ENCODE results near the gene FUCA1.

GRCh38 chr1:23897083-23897482 lies 29.0 kb upstream of the FUCA1 start:
- no peak for TF ChIP-seq CTCF (IDR thresholded peaks at IDR 0.05)
- TF ChIP-seq EP300 (IDR thresholded peaks at IDR 0.05): no peak
- no peak for TF ChIP-seq POLR2AphosphoS5 (IDR thresholded peaks at IDR 0.05)

Data from gastroesophageal sphincter (tissue), 3 donors.